HG02973 (cell line): ENCODE data around the gene PLEKHH1.
"Not testable (repeated sequence)": the region's sequence is repeated elsewhere in the genome, so short reads cannot be mapped to it uniquely, and the experiment has no call there.

Experiments used
- ATAC-seq: cut with Tn5 transposase; IDR thresholded peaks from one replicate; pipeline ENCODE4 v1.9.1; 2021; ENCODE audit warnings: moderate library complexity; ENCODE audit not compliant: unreplicated experiment

Gene PLEKHH1

GRCh38 chr14:67579636-67580035, 46.5 kb downstream of the PLEKHH1 start:
- no peak for ATAC-seq

GRCh38 chr14:67580336-67581171, 47.5 kb downstream of the PLEKHH1 start:
- no peak for ATAC-seq

GRCh38 chr14:67581643-67582042, 48.6 kb downstream of the PLEKHH1 start:
- ATAC-seq, result no peak

GRCh38 chr14:67582061-67582460, 49.0 kb downstream of the PLEKHH1 start:
- no peak for ATAC-seq

GRCh38 chr14:67583711-67584644, 50.9 kb downstream of the PLEKHH1 start:
- ATAC-seq, result no peak

- ATAC-seq, result no peak
These were observed 51.9 kb downstream of the PLEKHH1 start for GRCh38 chr14:67584978-67585377.

- ATAC-seq, result no peak
These were observed 53.3 kb downstream of the PLEKHH1 start for GRCh38 chr14:67586369-67586768.

- no peak for ATAC-seq
These were observed 56.2 kb downstream of the PLEKHH1 start for GRCh38 chr14:67589204-67589770.

GRCh38 chr14:67593650-67594049, 60.6 kb downstream of the PLEKHH1 start:
- ATAC-seq, result not testable (repeated sequence)

- no peak for ATAC-seq
These were observed 62.3 kb downstream of the PLEKHH1 start for GRCh38 chr14:67595392-67595791.

- ATAC-seq, result peak; percentile 90
These were observed 66.8 kb downstream of the PLEKHH1 start, which contains the start of gene PIGH for GRCh38 chr14:67599698-67600561. TSS of gene PIGH (minus strand) at chr14:67600268. CDS start at chr14:67600203, 65 bp downstream.

GRCh38 chr14:67600562-67600974, 67.5 kb downstream of the PLEKHH1 start:
- ATAC-seq, result not testable (repeated sequence)

GRCh38 chr14:67602076-67602475, 69.0 kb downstream of the PLEKHH1 start:
- no peak for ATAC-seq

- ATAC-seq, result peak; percentile 52
These were observed 70.0 kb downstream of the PLEKHH1 start for GRCh38 chr14:67602995-67603545.

GRCh38 chr14:67607646-67608045, 74.6 kb downstream of the PLEKHH1 start:
- no peak for ATAC-seq

- no peak for ATAC-seq
These were observed 76.7 kb downstream of the PLEKHH1 start for GRCh38 chr14:67609642-67610310.

GRCh38 chr14:67610491-67610890, 77.4 kb downstream of the PLEKHH1 start:
- no peak for ATAC-seq

GRCh38 chr14:67618617-67619063, 85.5 kb downstream of the PLEKHH1 start:
- ATAC-seq, result no peak
